NCI-H2227 (cell line): Measurements from ENCODE around the gene LCE2B.

ENCODE experiments used
- DNase-seq: peaks from one replicate; lab custom pipeline; 2025; ENCODE audit not compliant: unreplicated experiment; lab: John Stamatoyannopoulos, UW

The LCE2B gene

GRCh38 chr1:152728986-152729385, 43.1 kb downstream of the LCE2B start:
- no peak for DNase-seq

- DNase-seq, result no peak
Observed at GRCh38 chr1:152735648-152736047, 49.7 kb downstream of the LCE2B start.
